WTC11 (cell line): ENCODE data around the gene CLDN7. TPM values are rescaled to one million over a fixed set of nuclear protein-coding genes. Genes with fewer than 3 reads are reported as not detected.
A peak's percentile ranks its signal among the peaks of the same experiment; 100 is the strongest.

Experiments used
- ATAC-seq: fragments of 200-7000 bp; cut with Tn5 transposase; 2 replicates; pipeline ENCODE4 v1.10.0; 2021; ENCODE audit warnings: mild to moderate bottlenecking, moderate library complexity
- CTCF ChIA-PET: fragments of 300-600 bp; sonication (Branson Sonifier 250); formaldehyde crosslinking; loops from one replicate; lab custom pipeline; 2021; ENCODE audit warnings: antibody characterized with exemption; lab: Charles Lee
- POLR2A ChIA-PET: fragments of 350-600 bp; sonication (Branson Sonifier 250); formaldehyde crosslinking; loops from one replicate; lab custom pipeline; 2021; ENCODE audit warnings: antibody characterized with exemption; lab: Charles Lee
- DNase-seq: peaks from one replicate; pipeline ENCODE4 v3.0.0; 2021; ENCODE audit warnings: low spot score
- H3K27ac Mint-ChIP-seq: 2 replicates; pipeline ENCODE4 v1.8.0; 2021; ENCODE audit warnings: mixed read lengths
- H3K27me3 Mint-ChIP-seq: 2 replicates; pipeline ENCODE4 v1.8.0; 2021; ENCODE audit warnings: low read depth, mild to moderate bottlenecking, moderate library complexity, mixed read lengths
- H3K36me3 Mint-ChIP-seq: 2 replicates; pipeline ENCODE4 v1.8.0; 2021; ENCODE audit warnings: mixed read lengths
- H3K4me1 Mint-ChIP-seq: 2 replicates; pipeline ENCODE4 v1.8.0; 2022; ENCODE audit warnings: mixed read lengths
- H3K4me3 Mint-ChIP-seq: 2 replicates; pipeline ENCODE4 v1.8.0; 2021; ENCODE audit warnings: mild to moderate bottlenecking, moderate library complexity, mixed read lengths
- H3K9me3 Mint-ChIP-seq: 2 replicates; pipeline ENCODE4 v1.8.0; 2021; ENCODE audit warnings: mixed read lengths
- EMX1 ChIP-seq: fragments of 250-450 bp; sonication (Bioruptor Pico); IDR thresholded peaks from 2 replicates; pipeline ENCODE4 v1.8.0; 2021; ENCODE audit warnings: mild to moderate bottlenecking
- FOXJ3 ChIP-seq: sonication (generic); formaldehyde crosslinking; IDR thresholded peaks from 2 replicates; pipeline ENCODE4 v1.9.0; 2021; ENCODE audit warnings: missing genetic modification reagents, mild to moderate bottlenecking, borderline replicate concordance
- GTF2I ChIP-seq: fragments of 250-450 bp; sonication (Bioruptor Pico); conservative IDR thresholded peaks from 2 replicates; pipeline ENCODE4 v1.4.0; 2021; ENCODE audit warnings: mild to moderate bottlenecking
- JAZF1 ChIP-seq: fragments of 250-450 bp; sonication (Bioruptor Pico); IDR thresholded peaks from 2 replicates; pipeline ENCODE4 v1.9.0; 2021; ENCODE audit warnings: moderate library complexity, mild to moderate bottlenecking, inconsistent platforms
- MAX ChIP-seq: sonication (generic); formaldehyde crosslinking; IDR thresholded peaks from 2 replicates; pipeline ENCODE4 v1.8.0; 2022; ENCODE audit warnings: mild to moderate bottlenecking, missing genetic modification reagents
- MYBL2 ChIP-seq: sonication (generic); formaldehyde crosslinking; IDR thresholded peaks from 2 replicates; pipeline ENCODE4 v1.8.1; 2023; ENCODE audit warnings: mild to moderate bottlenecking, moderate library complexity, missing genetic modification reagents
- NFE2L1 ChIP-seq: sonication (generic); formaldehyde crosslinking; IDR thresholded peaks from 2 replicates; pipeline ENCODE4 v1.8.1; 2023; ENCODE audit warnings: missing genetic modification reagents
- STAT6 ChIP-seq: sonication (generic); formaldehyde crosslinking; conservative IDR thresholded peaks from 2 replicates; pipeline ENCODE4 v1.8.1; 2023; ENCODE audit warnings: mild to moderate bottlenecking, low read depth, missing genetic modification reagents, moderate library complexity
- TCF7 ChIP-seq: sonication (generic); formaldehyde crosslinking; IDR thresholded peaks from 2 replicates; pipeline ENCODE4 v1.8.0; 2022; ENCODE audit warnings: mild to moderate bottlenecking, low read depth, missing genetic modification reagents, moderate library complexity
- TEAD1 ChIP-seq: sonication (generic); formaldehyde crosslinking; IDR thresholded peaks from 2 replicates; pipeline ENCODE4 v1.8.0; 2022; ENCODE audit warnings: mild to moderate bottlenecking, missing genetic modification reagents
- TP53 ChIP-seq: sonication (generic); formaldehyde crosslinking; IDR thresholded peaks from 2 replicates; pipeline ENCODE4 v1.8.1; 2023; ENCODE audit warnings: mild to moderate bottlenecking, missing genetic modification reagents
- ZBTB21 ChIP-seq: sonication (generic); formaldehyde crosslinking; IDR thresholded peaks from 2 replicates; pipeline ENCODE4 v1.8.1; 2023; ENCODE audit warnings: mild to moderate bottlenecking, missing genetic modification reagents, borderline replicate concordance
- ZNF138 ChIP-seq: sonication (generic); formaldehyde crosslinking; conservative IDR thresholded peaks from 2 replicates; pipeline ENCODE4 v1.8.1; 2022; ENCODE audit warnings: mild to moderate bottlenecking, moderate library complexity, missing genetic modification reagents
- ZNF219 ChIP-seq: sonication (generic); formaldehyde crosslinking; IDR thresholded peaks from 2 replicates; pipeline ENCODE4 v1.8.0; 2023; ENCODE audit warnings: missing genetic modification reagents, mild to moderate bottlenecking, borderline replicate concordance
- ZNF232 ChIP-seq: sonication (generic); formaldehyde crosslinking; IDR thresholded peaks from 2 replicates; pipeline ENCODE4 v1.8.0; 2022; ENCODE audit warnings: mild to moderate bottlenecking, missing genetic modification reagents
- ZNF317 ChIP-seq: sonication (generic); formaldehyde crosslinking; IDR thresholded peaks from 2 replicates; pipeline ENCODE4 v1.8.1; 2023; ENCODE audit warnings: low read depth, mild to moderate bottlenecking, moderate library complexity, missing genetic modification reagents, borderline replicate concordance
- ZNF671 ChIP-seq: fragments of 250-450 bp; sonication (Bioruptor Pico); IDR thresholded peaks from 2 replicates; pipeline ENCODE4 v1.8.0; 2021; ENCODE audit warnings: mild to moderate bottlenecking
- total RNA-seq: library from RNA; stranded (reverse); gene quantifications from 3 replicates; pipeline ENCODE4 v1.2.3, GENCODE V29; 2021
- TF ChIP-seq, protein P1 (sequence below): fragments of 250-450 bp; sonication (Bioruptor Pico); IDR thresholded peaks from 2 replicates; pipeline ENCODE4 v2.1.2; 2022; ENCODE audit warnings: mild to moderate bottlenecking, moderate library complexity
- TF ChIP-seq, protein P2 (sequence below): sonication (generic); formaldehyde crosslinking; IDR thresholded peaks from 2 replicates; pipeline ENCODE4 v1.8.0; 2022; ENCODE audit warnings: mild to moderate bottlenecking, missing genetic modification reagents
- TF ChIP-seq, protein P3 (sequence below): fragments of 250-450 bp; sonication (Bioruptor Pico); IDR thresholded peaks from 2 replicates; pipeline ENCODE4 v1.9.0; 2021; ENCODE audit warnings: mild to moderate bottlenecking
- TF ChIP-seq, protein P4 (sequence below): fragments of 250-450 bp; sonication (Bioruptor Pico); IDR thresholded peaks from 2 replicates; pipeline ENCODE4 v1.9.0; 2021; ENCODE audit warnings: mild to moderate bottlenecking, borderline replicate concordance
- TF ChIP-seq, protein P5 (sequence below): sonication (generic); formaldehyde crosslinking; IDR thresholded peaks from 2 replicates; pipeline ENCODE4 v1.8.0; 2023; ENCODE audit warnings: mild to moderate bottlenecking, missing genetic modification reagents

The CLDN7 gene
- total RNA-seq, 1 experiment from 2014 or later = 136 TPM

GRCh38 chr17:7243453-7243729, 18.9 kb downstream of the CLDN7 start (continued):
- no peak for TF ChIP-seq NFE2L1
- TF ChIP-seq TCF7 (CRISPR knock-in tag) = no peak
- TF ChIP-seq MYBL2 = no peak

DNA sequence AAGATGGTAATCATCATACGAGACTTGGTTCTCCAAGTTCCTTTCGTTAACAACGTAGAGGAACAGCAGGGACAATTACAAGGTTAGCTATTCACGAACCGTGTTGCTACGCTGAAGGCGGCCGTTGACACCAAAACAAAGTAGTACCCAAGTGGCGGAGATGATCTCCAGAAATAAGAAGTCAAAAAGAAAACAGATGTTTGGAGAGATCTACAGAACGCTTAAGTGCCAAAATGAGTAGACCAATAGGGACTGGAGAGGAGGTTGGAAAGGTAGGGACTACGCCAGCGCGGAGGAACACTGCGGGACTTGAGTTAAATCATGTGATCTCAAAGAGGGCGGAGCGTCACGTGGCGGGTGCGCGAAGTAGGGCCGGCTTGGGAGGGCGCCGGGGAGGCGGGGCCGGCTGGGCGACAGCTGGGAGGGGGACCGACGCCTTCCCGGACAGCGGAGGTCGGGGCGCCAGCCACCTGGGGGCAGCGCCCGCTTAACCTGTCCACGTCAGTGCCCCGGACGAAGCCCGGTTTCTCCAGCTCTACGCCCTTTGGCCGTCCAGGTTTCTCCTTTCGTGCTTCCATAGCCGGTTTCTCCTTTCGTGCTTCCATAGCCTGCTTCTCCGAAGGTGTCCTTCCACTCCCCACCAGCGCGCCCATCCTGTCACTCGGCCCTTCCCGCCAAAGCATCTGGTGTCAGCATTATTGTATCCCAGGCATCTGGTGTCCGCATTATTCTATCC, 19.4 kb downstream of the CLDN7 start:
- peak; percentile 14 for ATAC-seq
- POLR2A ChIA-PET = interaction anchor here (0.9 to 2.3 kb wide), 8 partner anchors 9 to 51 kb away, joined by 3 to 8 read pairs (median 4); partner anchors contain the start of genes ACADVL, CTDNEP1, DLG4 and ELP5
- TF ChIP-seq GTF2I (CRISPR knock-in tag) (no peak), ZNF219 (no peak), ZNF671 (CRISPR knock-in tag) (no peak), STAT6 (CRISPR knock-in tag) (no peak), FOXJ3 (CRISPR knock-in tag) (no peak), JAZF1 (CRISPR knock-in tag) (no peak), TP53 (CRISPR knock-in tag) (peak; percentile 52; the same call in 1 of the 2 replicates), ZNF138 (CRISPR knock-in tag) (no peak), ZNF317 (CRISPR knock-in tag) (no peak), EMX1 (CRISPR knock-in tag) (peak; percentile 84; the same call in 1 of the 2 replicates), ZBTB21 (CRISPR knock-in tag) (no peak), TEAD1 (CRISPR knock-in tag) (0 out of 2 replicates have a peak, but pooled peaks have one; percentile 33), MAX (CRISPR knock-in tag) (peak; percentile 68), ZNF232 (CRISPR knock-in tag) (no peak)
- TF ChIP-seq, protein P1, sequence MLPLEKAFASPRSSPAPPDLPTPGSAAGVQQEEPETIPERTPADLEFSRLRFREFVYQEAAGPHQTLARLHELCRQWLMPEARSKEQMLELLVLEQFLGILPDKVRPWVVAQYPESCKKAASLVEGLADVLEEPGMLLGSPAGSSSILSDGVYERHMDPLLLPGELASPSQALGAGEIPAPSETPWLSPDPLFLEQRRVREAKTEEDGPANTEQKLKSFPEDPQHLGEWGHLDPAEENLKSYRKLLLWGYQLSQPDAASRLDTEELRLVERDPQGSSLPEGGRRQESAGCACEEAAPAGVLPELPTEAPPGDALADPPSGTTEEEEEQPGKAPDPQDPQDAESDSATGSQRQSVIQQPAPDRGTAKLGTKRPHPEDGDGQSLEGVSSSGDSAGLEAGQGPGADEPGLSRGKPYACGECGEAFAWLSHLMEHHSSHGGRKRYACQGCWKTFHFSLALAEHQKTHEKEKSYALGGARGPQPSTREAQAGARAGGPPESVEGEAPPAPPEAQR (CRISPR knock-in tag) = no peak
- TF ChIP-seq, protein P2, sequence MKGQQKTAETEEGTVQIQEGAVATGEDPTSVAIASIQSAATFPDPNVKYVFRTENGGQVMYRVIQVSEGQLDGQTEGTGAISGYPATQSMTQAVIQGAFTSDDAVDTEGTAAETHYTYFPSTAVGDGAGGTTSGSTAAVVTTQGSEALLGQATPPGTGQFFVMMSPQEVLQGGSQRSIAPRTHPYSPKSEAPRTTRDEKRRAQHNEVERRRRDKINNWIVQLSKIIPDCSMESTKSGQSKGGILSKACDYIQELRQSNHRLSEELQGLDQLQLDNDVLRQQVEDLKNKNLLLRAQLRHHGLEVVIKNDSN (CRISPR knock-in tag) = peak; percentile 99
- TF ChIP-seq, protein P3, sequence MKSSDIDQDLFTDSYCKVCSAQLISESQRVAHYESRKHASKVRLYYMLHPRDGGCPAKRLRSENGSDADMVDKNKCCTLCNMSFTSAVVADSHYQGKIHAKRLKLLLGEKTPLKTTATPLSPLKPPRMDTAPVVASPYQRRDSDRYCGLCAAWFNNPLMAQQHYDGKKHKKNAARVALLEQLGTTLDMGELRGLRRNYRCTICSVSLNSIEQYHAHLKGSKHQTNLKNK (CRISPR knock-in tag) = peak; percentile 82; the same call in 1 of the 2 replicates
- TF ChIP-seq, protein P4, sequence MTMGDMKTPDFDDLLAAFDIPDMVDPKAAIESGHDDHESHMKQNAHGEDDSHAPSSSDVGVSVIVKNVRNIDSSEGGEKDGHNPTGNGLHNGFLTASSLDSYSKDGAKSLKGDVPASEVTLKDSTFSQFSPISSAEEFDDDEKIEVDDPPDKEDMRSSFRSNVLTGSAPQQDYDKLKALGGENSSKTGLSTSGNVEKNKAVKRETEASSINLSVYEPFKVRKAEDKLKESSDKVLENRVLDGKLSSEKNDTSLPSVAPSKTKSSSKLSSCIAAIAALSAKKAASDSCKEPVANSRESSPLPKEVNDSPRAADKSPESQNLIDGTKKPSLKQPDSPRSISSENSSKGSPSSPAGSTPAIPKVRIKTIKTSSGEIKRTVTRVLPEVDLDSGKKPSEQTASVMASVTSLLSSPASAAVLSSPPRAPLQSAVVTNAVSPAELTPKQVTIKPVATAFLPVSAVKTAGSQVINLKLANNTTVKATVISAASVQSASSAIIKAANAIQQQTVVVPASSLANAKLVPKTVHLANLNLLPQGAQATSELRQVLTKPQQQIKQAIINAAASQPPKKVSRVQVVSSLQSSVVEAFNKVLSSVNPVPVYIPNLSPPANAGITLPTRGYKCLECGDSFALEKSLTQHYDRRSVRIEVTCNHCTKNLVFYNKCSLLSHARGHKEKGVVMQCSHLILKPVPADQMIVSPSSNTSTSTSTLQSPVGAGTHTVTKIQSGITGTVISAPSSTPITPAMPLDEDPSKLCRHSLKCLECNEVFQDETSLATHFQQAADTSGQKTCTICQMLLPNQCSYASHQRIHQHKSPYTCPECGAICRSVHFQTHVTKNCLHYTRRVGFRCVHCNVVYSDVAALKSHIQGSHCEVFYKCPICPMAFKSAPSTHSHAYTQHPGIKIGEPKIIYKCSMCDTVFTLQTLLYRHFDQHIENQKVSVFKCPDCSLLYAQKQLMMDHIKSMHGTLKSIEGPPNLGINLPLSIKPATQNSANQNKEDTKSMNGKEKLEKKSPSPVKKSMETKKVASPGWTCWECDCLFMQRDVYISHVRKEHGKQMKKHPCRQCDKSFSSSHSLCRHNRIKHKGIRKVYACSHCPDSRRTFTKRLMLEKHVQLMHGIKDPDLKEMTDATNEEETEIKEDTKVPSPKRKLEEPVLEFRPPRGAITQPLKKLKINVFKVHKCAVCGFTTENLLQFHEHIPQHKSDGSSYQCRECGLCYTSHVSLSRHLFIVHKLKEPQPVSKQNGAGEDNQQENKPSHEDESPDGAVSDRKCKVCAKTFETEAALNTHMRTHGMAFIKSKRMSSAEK (CRISPR knock-in tag) = peak; percentile 85; the same call in 1 of the 2 replicates
- TF ChIP-seq, protein P5, sequence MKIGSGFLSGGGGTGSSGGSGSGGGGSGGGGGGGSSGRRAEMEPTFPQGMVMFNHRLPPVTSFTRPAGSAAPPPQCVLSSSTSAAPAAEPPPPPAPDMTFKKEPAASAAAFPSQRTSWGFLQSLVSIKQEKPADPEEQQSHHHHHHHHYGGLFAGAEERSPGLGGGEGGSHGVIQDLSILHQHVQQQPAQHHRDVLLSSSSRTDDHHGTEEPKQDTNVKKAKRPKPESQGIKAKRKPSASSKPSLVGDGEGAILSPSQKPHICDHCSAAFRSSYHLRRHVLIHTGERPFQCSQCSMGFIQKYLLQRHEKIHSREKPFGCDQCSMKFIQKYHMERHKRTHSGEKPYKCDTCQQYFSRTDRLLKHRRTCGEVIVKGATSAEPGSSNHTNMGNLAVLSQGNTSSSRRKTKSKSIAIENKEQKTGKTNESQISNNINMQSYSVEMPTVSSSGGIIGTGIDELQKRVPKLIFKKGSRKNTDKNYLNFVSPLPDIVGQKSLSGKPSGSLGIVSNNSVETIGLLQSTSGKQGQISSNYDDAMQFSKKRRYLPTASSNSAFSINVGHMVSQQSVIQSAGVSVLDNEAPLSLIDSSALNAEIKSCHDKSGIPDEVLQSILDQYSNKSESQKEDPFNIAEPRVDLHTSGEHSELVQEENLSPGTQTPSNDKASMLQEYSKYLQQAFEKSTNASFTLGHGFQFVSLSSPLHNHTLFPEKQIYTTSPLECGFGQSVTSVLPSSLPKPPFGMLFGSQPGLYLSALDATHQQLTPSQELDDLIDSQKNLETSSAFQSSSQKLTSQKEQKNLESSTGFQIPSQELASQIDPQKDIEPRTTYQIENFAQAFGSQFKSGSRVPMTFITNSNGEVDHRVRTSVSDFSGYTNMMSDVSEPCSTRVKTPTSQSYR (CRISPR knock-in tag) = no peak

More for the DNA sequence above, 19.4 kb downstream of the CLDN7 start:
- H3K4me3 Mint-ChIP-seq = peak overlapping the region; percentile 90
- H3K27me3 Mint-ChIP-seq = no peaks in the 10 kb centered on the region
- peaks cover 33% of the 10 kb centered on the region for H3K4me1 Mint-ChIP-seq
- H3K27ac Mint-ChIP-seq = peak overlapping the region; percentile 99
- peak; percentile 96 for DNase-seq
- H3K9me3 Mint-ChIP-seq = no peaks in the 10 kb centered on the region
- H3K36me3 Mint-ChIP-seq = peaks cover 33% of the 10 kb centered on the region
- CTCF ChIA-PET = interaction anchor here (0.5 to 3.4 kb wide), 11 partner anchors 23 to 309 kb away, joined by 3 to 21 read pairs (median 5); partner anchors contain the start of genes ACADVL, DLG4, NEURL4 and SLC2A4
